ENCODE data around the gene GTF2F2.
A peak's percentile ranks its signal among the peaks of the same experiment; 100 is the strongest.

The GTF2F2 gene

GRCh38 chr13:45105895-45106294 is 14.4 kb upstream of the GTF2F2 start:
- no peak for TF ChIP-seq CTCF (conservative IDR thresholded peaks at IDR 0.05; ENCODE audit: low read depth, low read length)
- H3K4me3 ChIP-seq (ENCODE audit: low read length), result no peak overlapping the region

GRCh38 chr13:45107539-45107938 is 12.8 kb upstream of the GTF2F2 start:
- TF ChIP-seq CTCF (conservative IDR thresholded peaks at IDR 0.05; ENCODE audit: low read depth, low read length), result no peak
- no peak for DNase-seq (ENCODE audit: low read depth)

More at GRCh38 chr13:45105895-45106294, 14.4 kb upstream of the GTF2F2 start:
- DNase-seq (ENCODE audit: low read depth), result no peak

GRCh38 chr13:45108716-45109101 is 11.6 kb upstream of the GTF2F2 start:
- H3K4me3 ChIP-seq (ENCODE audit: low read length), result no peak overlapping the region
- no peak for DNase-seq (ENCODE audit: low read depth)
- TF ChIP-seq CTCF (conservative IDR thresholded peaks at IDR 0.05; ENCODE audit: low read depth, low read length), result no peak

More at GRCh38 chr13:45107539-45107938, 12.8 kb upstream of the GTF2F2 start:
- H3K4me3 ChIP-seq (ENCODE audit: low read length), result no peak overlapping the region

- TF ChIP-seq CTCF (conservative IDR thresholded peaks at IDR 0.05; ENCODE audit: low read depth, low read length), result no peak
- DNase-seq (ENCODE audit: low read depth), result no peak
- H3K4me3 ChIP-seq (ENCODE audit: low read length), result no peak overlapping the region
These were observed 11.1 kb upstream of the GTF2F2 start for GRCh38 chr13:45109102-45109720.

GRCh38 chr13:45113233-45114224 is 6.8 kb upstream of the GTF2F2 start:
- no peak for TF ChIP-seq CTCF (conservative IDR thresholded peaks at IDR 0.05; ENCODE audit: low read depth, low read length)
- no peak for DNase-seq (ENCODE audit: low read depth)
- no peak overlapping the region for H3K4me3 ChIP-seq (ENCODE audit: low read length)

GRCh38 chr13:45119469-45119990 is 780 bp upstream of the GTF2F2 start:
- peak; percentile 48 for DNase-seq (ENCODE audit: low read depth)
- no peak for TF ChIP-seq CTCF (conservative IDR thresholded peaks at IDR 0.05; ENCODE audit: low read depth, low read length)
- H3K4me3 ChIP-seq (ENCODE audit: low read length), result peak overlapping the region; percentile 96

Data from retinal pigment epithelial cell (primary cell).